SK-N-SH treated with all-trans-retinoic acid at 6 μM for 48 hours (cell line): ENCODE results near the gene STK32B.

Experiments used
- BACH2 ChIP-seq: fragments of 250-450 bp; sonication (Bioruptor Pico); IDR thresholded peaks from 2 replicates; pipeline ENCODE4 v1.9.0; 2021; ENCODE audit warnings: mild to moderate bottlenecking, borderline replicate concordance
- ESRRG ChIP-seq: fragments of 250-450 bp; sonication (Bioruptor Pico); IDR thresholded peaks from 2 replicates; pipeline ENCODE4 v1.6.1; 2021; ENCODE audit warnings: mild to moderate bottlenecking
- PATZ1 ChIP-seq: fragments of 250-450 bp; sonication (Bioruptor Pico); IDR thresholded peaks from 2 replicates; pipeline ENCODE4 v1.8.0; 2020; ENCODE audit warnings: mild to moderate bottlenecking, moderate library complexity, borderline replicate concordance
- POU6F1 ChIP-seq: fragments of 250-450 bp; sonication (Bioruptor Pico); IDR thresholded peaks from 2 replicates; pipeline ENCODE4 v1.8.0; 2021; ENCODE audit warnings: low read depth, mild to moderate bottlenecking, moderate library complexity, borderline replicate concordance
- ZC3H10 ChIP-seq: fragments of 250-450 bp; sonication (Bioruptor Pico); IDR thresholded peaks from 2 replicates; pipeline ENCODE4 v1.5.1; 2021; ENCODE audit warnings: mild to moderate bottlenecking, moderate library complexity
- ZFP30 ChIP-seq: fragments of 450-650 bp; formaldehyde crosslinking; IDR thresholded peaks from 2 replicates; pipeline ENCODE4 v1.5.0; 2022; ENCODE audit warnings: mild to moderate bottlenecking, moderate library complexity
- ZNF8 ChIP-seq: fragments of 450-650 bp; formaldehyde crosslinking; IDR thresholded peaks from 2 replicates; pipeline ENCODE4 v1.5.0; 2020; ENCODE audit warnings: mild to moderate bottlenecking, moderate library complexity

- TF ChIP-seq ESRRG (CRISPR knock-in tag), result no peak
- no peak for TF ChIP-seq ZC3H10 (CRISPR knock-in tag)
- TF ChIP-seq PATZ1, result no peak
- no peak for TF ChIP-seq ZNF8 (CRISPR knock-in tag)
- TF ChIP-seq BACH2 (CRISPR knock-in tag), result no peak
- TF ChIP-seq ZFP30, result no peak
- no peak for TF ChIP-seq POU6F1 (CRISPR knock-in tag)
These were observed 152.2 kb downstream of the STK32B start for GRCh38 chr4:5203309-5203992.
